ENCODE results near the gene CITED2.

DNA sequence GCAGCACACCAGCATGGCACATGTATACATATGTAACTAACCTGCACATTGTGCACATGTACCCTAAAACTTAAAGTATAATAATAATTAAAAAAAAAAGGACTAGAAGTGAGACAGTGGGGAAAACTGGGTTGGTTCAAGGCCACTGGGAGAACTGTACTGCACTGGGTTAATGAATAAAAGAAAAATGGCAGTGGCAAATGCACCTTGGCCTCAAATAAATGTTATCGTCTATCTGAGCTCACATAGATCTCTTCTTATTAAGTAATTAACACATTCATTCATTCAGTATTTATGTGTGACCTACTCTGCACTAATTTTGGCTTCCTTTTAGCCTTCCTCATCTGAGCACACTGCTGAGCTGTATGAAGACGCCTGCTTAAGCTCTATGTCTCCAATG lies 17.5 kb downstream of the CITED2 start:
- TF ChIP-seq, protein P1, sequence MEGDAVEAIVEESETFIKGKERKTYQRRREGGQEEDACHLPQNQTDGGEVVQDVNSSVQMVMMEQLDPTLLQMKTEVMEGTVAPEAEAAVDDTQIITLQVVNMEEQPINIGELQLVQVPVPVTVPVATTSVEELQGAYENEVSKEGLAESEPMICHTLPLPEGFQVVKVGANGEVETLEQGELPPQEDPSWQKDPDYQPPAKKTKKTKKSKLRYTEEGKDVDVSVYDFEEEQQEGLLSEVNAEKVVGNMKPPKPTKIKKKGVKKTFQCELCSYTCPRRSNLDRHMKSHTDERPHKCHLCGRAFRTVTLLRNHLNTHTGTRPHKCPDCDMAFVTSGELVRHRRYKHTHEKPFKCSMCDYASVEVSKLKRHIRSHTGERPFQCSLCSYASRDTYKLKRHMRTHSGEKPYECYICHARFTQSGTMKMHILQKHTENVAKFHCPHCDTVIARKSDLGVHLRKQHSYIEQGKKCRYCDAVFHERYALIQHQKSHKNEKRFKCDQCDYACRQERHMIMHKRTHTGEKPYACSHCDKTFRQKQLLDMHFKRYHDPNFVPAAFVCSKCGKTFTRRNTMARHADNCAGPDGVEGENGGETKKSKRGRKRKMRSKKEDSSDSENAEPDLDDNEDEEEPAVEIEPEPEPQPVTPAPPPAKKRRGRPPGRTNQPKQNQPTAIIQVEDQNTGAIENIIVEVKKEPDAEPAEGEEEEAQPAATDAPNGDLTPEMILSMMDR (optimal IDR thresholded peaks at IDR 0.05 in 1 of 3, IDR thresholded peaks at IDR 0.05 in 1 of 3, conservative IDR thresholded peaks at IDR 0.05 in 1 of 3; ENCODE audit: extremely low read depth in 1 of 3, insufficient read depth in 2 of 3, low read length in 3 of 3) = no peak
- TF ChIP-seq EZH2 (IDR thresholded peaks at IDR 0.05; ENCODE audit: low read length) = no peak
